ENCODE data around the gene HYOU1. TPM values are rescaled to one million over a fixed set of nuclear protein-coding genes. Genes with fewer than 3 reads are reported as not detected.

Gene HYOU1
- total RNA-seq, 1 donor: 126 TPM

DNA sequence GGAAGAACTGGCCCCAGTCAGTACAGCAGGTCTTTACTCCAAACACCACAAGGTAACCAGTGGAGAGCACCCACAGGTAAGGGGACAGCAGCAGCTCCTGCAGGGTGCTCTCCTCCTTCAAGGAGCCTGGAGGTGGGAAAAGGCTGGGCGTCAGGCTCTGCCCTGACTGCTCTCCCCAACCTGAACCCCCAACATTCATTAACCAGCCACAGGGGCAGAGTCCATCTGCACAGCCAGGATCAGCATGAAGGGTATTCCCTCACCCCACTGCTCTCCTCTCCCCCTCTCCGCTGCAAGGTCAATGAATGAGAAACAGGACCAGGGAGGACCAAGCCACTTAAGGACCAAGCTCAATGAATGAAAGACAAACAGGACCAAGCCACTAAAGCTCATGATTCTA, 30.0 kb downstream of the HYOU1 start:
- no peak overlapping the region for H3K4me3 ChIP-seq (ENCODE audit: low read depth, low read length)
- no peak for DNase-seq (ENCODE audit: low read depth)
- TF ChIP-seq, protein P1, sequence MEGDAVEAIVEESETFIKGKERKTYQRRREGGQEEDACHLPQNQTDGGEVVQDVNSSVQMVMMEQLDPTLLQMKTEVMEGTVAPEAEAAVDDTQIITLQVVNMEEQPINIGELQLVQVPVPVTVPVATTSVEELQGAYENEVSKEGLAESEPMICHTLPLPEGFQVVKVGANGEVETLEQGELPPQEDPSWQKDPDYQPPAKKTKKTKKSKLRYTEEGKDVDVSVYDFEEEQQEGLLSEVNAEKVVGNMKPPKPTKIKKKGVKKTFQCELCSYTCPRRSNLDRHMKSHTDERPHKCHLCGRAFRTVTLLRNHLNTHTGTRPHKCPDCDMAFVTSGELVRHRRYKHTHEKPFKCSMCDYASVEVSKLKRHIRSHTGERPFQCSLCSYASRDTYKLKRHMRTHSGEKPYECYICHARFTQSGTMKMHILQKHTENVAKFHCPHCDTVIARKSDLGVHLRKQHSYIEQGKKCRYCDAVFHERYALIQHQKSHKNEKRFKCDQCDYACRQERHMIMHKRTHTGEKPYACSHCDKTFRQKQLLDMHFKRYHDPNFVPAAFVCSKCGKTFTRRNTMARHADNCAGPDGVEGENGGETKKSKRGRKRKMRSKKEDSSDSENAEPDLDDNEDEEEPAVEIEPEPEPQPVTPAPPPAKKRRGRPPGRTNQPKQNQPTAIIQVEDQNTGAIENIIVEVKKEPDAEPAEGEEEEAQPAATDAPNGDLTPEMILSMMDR (IDR thresholded peaks at IDR 0.05; ENCODE audit: insufficient read depth, low read length): no peak

DNA sequence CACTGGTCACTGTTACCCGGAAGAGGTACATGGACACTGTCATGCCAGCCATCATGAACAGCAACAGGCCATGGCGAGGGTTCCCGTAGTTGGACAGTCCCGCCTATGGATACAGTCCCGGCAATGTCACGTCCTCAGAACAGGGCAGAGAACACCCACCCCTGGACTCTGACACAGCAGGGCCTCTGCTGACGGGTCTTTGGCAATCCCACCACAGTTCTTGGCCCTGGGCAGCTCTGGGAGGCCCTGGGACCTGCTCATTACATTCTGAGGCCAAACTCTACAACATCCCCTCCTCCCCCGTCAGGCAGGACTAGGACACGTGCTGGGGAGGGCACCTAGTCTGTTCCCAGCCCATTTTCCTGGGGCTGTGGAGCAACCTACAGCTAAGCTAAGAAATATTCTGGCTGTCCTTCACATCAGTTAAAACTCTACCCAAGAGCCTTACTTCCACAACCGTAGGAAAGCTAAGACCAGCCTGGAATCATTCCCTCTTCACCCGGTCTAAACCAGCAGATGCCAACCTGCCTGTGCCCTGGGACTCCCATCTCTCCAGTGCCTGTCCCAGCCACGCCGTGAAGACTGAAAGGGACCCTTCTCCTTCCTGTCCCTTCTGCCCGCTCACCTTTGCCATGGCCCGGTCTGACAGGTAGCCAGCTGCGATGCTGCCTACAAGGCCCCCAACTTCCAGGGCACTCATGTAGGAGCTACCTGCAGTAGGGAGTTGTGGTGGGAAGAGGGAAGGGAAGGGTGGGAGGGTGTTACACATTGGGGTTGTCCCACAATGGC, 30.8 kb downstream of the HYOU1 start:
- TF ChIP-seq, protein P1 (IDR thresholded peaks at IDR 0.05; ENCODE audit: insufficient read depth, low read length): no peak
- no peak overlapping the region for H3K4me3 ChIP-seq (ENCODE audit: low read depth, low read length)
- no peak for DNase-seq (ENCODE audit: low read depth)

DNA sequence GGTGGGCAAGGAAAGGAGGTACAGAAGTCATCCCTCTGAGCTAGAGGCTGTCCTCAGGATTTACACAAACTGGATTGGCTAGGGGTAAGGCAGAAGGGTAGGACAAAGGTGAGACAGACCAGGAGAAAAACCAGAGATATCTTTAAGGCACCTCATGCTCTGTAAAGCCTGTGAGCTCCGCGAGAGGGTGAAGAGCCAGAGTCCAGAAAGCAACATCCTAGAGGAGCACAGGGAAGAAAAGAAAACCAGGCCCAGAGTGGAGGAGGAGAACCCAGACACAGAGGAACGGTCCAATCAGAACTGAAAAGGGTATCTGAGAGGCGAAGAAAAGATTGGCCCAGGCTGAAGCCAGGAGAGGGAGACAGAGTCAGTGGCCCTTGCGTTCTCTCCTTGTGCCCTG, 31.5 kb downstream of the HYOU1 start:
- H3K4me3 ChIP-seq (ENCODE audit: low read depth, low read length): no peak overlapping the region
- TF ChIP-seq, protein P1 (IDR thresholded peaks at IDR 0.05; ENCODE audit: insufficient read depth, low read length): no peak
- DNase-seq (ENCODE audit: low read depth): no peak

DNA sequence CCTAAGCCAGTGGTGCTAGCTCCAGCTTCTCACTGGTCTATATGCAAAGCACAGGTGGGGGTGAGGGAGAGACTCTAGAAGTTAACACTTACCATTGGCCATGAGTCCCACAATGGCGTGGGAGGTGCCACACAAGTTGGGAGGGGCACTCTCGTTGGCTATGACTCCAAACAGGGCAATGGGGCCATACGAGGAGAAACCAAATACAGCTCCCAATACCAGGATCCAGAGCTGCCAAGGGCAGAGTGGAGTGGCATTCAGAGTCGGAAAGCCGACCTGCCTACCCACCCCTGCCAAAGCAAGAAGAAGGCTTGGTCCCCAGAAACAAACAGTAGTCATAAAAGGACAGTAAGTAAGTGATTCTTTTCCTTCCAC, 31.9 kb downstream of the HYOU1 start:
- TF ChIP-seq, protein P1 (IDR thresholded peaks at IDR 0.05; ENCODE audit: insufficient read depth, low read length): no peak
- DNase-seq (ENCODE audit: low read depth): no peak
- H3K4me3 ChIP-seq (ENCODE audit: low read depth, low read length): no peak overlapping the region

DNA sequence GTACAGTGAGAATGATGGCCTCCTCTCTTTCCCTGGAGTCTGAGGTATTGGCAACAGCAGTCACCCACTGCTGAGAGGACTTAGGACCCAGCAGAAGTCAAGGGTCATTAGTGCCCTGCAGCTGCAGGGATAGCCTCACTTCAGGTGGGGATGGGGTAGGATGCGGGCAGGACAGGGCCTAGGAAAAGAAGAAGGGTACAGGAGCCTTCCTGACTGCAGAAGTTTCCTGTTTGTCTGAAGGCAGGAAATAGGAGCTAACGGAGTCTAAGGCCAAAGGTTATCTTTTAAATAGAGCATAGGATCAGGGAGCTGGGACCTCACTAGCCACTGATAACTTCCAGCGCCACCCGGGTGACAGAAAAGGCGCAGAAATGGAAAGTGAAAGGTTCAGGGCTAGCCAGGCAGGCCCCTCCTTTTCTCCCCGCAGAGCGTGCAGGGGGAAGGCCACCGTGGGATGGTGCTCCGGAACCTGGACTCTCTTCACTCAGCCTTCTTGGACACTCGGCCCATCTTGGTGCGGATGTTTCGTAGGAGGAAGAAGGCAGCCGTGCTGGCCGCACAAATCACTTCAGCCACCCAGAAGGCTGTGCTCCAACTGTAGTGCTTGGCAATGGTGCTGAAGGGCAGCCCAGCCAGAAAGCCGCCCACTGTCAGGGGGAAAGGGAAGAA, 32.4 kb downstream of the HYOU1 start:
- H3K4me3 ChIP-seq (ENCODE audit: low read depth, low read length): no peak overlapping the region
- no peak for DNase-seq (ENCODE audit: low read depth)
- TF ChIP-seq, protein P1 (IDR thresholded peaks at IDR 0.05; ENCODE audit: insufficient read depth, low read length): no peak

DNA sequence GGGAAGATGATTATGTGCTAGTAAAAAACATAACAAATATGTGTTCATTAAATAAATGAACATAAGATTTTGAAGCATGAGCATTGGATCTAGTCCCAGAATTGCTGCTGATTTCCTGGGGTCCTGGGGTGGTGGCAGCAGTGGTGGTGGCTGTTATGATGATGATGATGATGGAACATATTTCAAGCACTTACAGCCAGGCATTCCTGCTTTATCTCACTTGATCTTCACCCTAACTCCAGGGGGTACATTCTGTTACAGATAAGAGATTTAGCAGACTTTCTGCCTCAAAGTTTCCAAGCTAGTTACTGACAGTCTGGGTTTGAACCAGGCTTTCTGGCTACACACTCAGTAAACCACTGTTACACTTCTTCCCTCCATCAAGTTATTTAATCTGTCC, 33.3 kb downstream of the HYOU1 start:
- peak; percentile 53 for DNase-seq (ENCODE audit: low read depth)

More for the DNA sequence above, 33.3 kb downstream of the HYOU1 start:
- TF ChIP-seq, protein P1 (IDR thresholded peaks at IDR 0.05; ENCODE audit: insufficient read depth, low read length): no peak
- H3K4me3 ChIP-seq (ENCODE audit: low read depth, low read length): no peak overlapping the region

Data from fibroblast of the aortic adventitia (primary cell).